T47D (cell line): ENCODE results near the gene GRK5.
A peak's percentile ranks its signal among the peaks of the same experiment; 100 is the strongest.

Source experiments
- DNase-seq, 2 experiments: peaks; one replicate each; pipeline versions ENCODE4 v3.0.0 to v3.0.0-alpha.2; 2011 to 2012; ENCODE audit warnings: low read depth in 1 of 2, low spot score in 1 of 2
- JUND ChIP-seq: IDR thresholded peaks from 2 replicates; pipeline ENCODE4 v1.6.1; 2012; ENCODE audit warnings: low read depth
- in situ Hi-C: cut with HindIII; loops from 2 replicates; pipeline ENCODE4 v1.10.0; 2016; ENCODE audit warnings: low sequenced_read_pairs, low pct_unique_long_range_greater_than_20kb

GRK5 gene

GRCh38 chr10:119441151-119441821, 233.9 kb downstream of the GRK5 start:
- TF ChIP-seq JUND: no peak
- in situ Hi-C loops: no loop called here
- no peak for DNase-seq

- no peak for DNase-seq
- TF ChIP-seq JUND: no peak
- in situ Hi-C loops: no loop called here
Measured at GRCh38 chr10:119441921-119442757, 234.8 kb downstream of the GRK5 start.

GRCh38 chr10:119442758-119443060, 235.3 kb downstream of the GRK5 start:
- in situ Hi-C loops: no loop called here
- no peak for TF ChIP-seq JUND
- DNase-seq: no peak

- in situ Hi-C loops: no loop called here
- no peak for TF ChIP-seq JUND
- no peak for DNase-seq
Measured at GRCh38 chr10:119443441-119443840, 236.1 kb downstream of the GRK5 start.

- no peak for DNase-seq
- in situ Hi-C loops: no loop called here
- no peak for TF ChIP-seq JUND
Measured at GRCh38 chr10:119443970-119444660, 236.7 kb downstream of the GRK5 start.

GRCh38 chr10:119444866-119445265, 237.5 kb downstream of the GRK5 start:
- no peak for TF ChIP-seq JUND
- no peak for DNase-seq
- in situ Hi-C loops: no loop called here

- DNase-seq: peak; percentile 55 to 73
- no peak for TF ChIP-seq JUND
- in situ Hi-C loops: no loop called here
Measured at GRCh38 chr10:119445311-119445934, 238.1 kb downstream of the GRK5 start.

- no peak for TF ChIP-seq JUND
- no peak for DNase-seq
- in situ Hi-C loops: no loop called here
Measured at GRCh38 chr10:119445935-119446317, 238.6 kb downstream of the GRK5 start.

- no peak for TF ChIP-seq JUND
- in situ Hi-C loops: no loop called here
- DNase-seq: no peak
Measured at GRCh38 chr10:119446441-119447277, 239.3 kb downstream of the GRK5 start.

- DNase-seq: peak in 1 of 2 experiments; percentile 3
- in situ Hi-C loops: no loop called here
- TF ChIP-seq JUND: no peak
Measured at GRCh38 chr10:119447421-119447820, 240.1 kb downstream of the GRK5 start.

- in situ Hi-C loops: no loop called here
- DNase-seq: no peak
- no peak for TF ChIP-seq JUND
Measured at GRCh38 chr10:119447823-119448546, 240.6 kb downstream of the GRK5 start.
